GM12873 (cell line): ENCODE results near the gene HTRA1.

ENCODE experiments used
- TF ChIP-seq, protein P1 (sequence below): IDR thresholded peaks from 2 replicates; pipeline ENCODE4 v1.5.1; 2012; ENCODE audit warnings: low read depth, mild to moderate bottlenecking, moderate library complexity, low read length, control low read depth; ENCODE audit not compliant: insufficient read depth; ENCODE audit errors: missing control alignments

HTRA1 gene

DNA sequence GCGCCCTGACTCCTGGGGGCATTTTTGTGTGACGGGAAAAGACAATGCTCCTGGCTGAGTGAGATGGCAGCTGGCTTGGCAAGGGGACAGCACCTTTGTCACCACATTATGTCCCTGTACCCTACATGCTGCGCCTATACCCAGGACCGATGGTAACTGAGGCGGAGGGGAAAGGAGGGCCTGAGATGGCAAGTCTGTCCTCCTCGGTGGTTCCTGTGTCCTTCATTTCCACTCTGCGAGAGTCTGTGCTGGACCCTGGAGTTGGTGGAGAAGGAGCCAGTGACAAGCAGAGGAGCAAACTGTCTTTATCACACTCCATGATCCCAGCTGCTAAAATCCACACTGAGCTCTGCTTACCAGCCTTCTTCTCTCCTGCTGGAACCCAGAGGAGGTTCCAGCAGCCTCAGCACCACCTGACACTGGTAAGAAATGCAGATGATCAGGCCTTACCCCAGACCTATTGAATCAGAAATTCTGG is 6.7 kb upstream of the HTRA1 start, which contains the start of gene ARMS2:
ARMS2 (plus strand) TSS at position 51 of the 478 bp plus-strand sequence; CDS start at position 126, 75 bp downstream.
- TF ChIP-seq, protein P1, sequence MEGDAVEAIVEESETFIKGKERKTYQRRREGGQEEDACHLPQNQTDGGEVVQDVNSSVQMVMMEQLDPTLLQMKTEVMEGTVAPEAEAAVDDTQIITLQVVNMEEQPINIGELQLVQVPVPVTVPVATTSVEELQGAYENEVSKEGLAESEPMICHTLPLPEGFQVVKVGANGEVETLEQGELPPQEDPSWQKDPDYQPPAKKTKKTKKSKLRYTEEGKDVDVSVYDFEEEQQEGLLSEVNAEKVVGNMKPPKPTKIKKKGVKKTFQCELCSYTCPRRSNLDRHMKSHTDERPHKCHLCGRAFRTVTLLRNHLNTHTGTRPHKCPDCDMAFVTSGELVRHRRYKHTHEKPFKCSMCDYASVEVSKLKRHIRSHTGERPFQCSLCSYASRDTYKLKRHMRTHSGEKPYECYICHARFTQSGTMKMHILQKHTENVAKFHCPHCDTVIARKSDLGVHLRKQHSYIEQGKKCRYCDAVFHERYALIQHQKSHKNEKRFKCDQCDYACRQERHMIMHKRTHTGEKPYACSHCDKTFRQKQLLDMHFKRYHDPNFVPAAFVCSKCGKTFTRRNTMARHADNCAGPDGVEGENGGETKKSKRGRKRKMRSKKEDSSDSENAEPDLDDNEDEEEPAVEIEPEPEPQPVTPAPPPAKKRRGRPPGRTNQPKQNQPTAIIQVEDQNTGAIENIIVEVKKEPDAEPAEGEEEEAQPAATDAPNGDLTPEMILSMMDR, result no peak

GRCh38 chr10:122455376-122456079 is 5.8 kb upstream of the HTRA1 start:
- TF ChIP-seq, protein P1, result no peak

- TF ChIP-seq, protein P1, result no peak
These were observed 3.4 kb upstream of the HTRA1 start for GRCh38 chr10:122457934-122458333.

- TF ChIP-seq, protein P1, result no peak
These were observed 2.7 kb upstream of the HTRA1 start for GRCh38 chr10:122458693-122459092.

GRCh38 chr10:122459561-122460273 is 1.6 kb upstream of the HTRA1 start:
- TF ChIP-seq, protein P1, result no peak

DNA sequence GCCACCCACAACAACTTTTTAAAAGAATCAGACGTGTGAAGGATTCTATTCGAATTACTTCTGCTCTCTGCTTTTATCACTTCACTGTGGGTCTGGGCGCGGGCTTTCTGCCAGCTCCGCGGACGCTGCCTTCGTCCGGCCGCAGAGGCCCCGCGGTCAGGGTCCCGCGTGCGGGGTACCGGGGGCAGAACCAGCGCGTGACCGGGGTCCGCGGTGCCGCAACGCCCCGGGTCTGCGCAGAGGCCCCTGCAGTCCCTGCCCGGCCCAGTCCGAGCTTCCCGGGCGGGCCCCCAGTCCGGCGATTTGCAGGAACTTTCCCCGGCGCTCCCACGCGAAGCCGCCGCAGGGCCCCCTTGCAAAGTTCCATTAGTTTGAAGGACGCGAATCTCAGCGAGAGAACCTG is 461 bp upstream of the HTRA1 start:
- TF ChIP-seq, protein P1, result no peak

- TF ChIP-seq, protein P1, result no peak
These were observed 578 bp downstream of the HTRA1 start for GRCh38 chr10:122461729-122462532.
